ENCODE results near the gene ZDHHC11.
"Not testable (repeated sequence)": the region's sequence is repeated elsewhere in the genome, so short reads cannot be mapped to it uniquely, and the experiment has no call there.

Gene ZDHHC11

DNA sequence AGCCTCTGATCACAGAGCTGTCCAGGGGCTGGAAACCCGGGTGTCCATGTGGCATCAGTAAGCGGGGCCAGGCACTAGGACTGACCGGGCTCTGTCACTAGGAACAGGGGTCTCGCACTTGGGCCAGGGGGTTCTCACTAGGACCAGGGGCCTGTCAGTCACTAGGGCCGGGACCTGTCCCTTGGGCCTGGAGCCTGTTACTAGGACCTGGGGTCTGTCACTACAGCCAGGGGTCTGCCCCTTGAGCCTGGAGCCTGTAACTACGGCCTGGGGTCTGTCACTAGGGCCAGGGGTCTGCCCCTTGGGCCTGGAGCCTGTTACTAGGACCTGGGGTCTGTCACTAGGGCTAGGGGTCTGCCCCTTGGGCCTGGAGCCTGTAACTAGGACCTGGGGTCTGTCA, 76.5 kb downstream of the ZDHHC11 start:
- DNase-seq: not testable (repeated sequence)

DNA sequence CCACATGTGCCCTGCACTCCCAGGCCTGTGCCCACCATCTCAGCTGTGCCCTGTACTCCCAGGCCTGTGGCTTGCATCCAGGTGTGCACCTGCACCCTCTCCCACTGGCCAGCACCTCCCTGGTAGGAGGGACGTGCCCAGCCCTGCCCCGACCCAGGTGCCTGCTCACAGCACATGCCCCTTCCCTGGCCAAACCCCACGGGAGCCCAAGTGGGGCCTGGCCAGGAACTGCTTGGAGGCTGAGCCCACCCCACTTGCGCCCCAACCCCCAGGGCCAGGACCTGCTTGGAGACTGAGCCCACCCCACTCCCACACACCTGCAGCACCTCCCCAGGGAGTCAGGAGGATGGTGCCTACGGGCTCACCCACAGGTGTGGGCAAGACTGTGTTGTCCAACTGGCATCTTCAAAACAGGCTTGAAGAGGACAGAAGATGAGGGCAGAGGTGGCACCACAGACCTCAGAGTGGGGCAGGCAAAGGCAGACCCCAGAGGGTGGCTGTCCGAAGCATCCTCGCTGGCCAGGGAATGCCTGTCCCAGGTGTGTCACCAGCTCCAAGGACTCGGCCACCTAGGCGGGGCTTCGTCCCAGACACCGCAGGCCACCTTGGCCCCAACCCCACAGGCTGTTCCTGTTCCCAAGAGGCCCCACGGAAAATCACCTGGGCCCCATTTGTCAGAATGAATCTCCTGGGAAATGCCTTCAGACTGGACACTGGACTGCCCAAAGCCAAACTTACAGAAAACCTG, 77.1 kb downstream of the ZDHHC11 start:
- no peak for DNase-seq

DNA sequence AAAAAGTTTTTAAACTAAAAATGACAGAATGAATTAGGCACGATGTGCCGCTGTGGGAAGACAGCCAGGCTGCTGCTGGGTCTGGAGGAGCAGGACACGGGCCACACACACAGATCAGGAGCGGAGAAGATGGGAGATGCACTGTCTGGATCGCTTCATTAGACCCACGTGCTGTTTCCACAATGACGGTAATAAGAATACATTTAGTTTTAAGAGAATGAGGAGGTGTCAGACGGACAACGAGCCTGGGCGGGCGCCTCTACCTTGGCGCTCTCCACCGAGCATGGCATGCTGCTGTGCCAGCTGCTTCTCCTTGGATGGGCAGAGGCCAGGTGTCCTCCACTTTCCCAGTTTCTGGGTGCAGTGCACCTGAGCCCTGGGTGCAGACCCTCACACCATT, 77.9 kb downstream of the ZDHHC11 start:
- DNase-seq: not testable (repeated sequence)

DNA sequence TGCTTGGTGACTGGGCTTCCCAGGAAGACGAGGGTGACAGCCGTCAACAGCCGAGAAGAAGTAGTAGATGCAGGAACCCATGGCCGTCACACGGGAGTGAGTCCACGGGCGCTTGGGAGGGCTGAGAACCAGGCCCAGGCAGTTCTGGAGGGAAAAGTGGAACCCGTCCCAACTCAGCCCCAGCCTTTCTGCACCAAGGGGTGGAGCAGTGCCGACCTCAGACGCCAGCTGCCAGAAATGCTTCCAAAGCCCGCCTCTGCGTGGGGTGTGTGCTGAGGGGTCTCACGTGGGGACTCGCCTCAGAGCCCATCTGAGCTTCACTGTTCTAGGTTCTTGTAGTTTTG, 78.3 kb downstream of the ZDHHC11 start:
- not testable (repeated sequence) for DNase-seq

DNA sequence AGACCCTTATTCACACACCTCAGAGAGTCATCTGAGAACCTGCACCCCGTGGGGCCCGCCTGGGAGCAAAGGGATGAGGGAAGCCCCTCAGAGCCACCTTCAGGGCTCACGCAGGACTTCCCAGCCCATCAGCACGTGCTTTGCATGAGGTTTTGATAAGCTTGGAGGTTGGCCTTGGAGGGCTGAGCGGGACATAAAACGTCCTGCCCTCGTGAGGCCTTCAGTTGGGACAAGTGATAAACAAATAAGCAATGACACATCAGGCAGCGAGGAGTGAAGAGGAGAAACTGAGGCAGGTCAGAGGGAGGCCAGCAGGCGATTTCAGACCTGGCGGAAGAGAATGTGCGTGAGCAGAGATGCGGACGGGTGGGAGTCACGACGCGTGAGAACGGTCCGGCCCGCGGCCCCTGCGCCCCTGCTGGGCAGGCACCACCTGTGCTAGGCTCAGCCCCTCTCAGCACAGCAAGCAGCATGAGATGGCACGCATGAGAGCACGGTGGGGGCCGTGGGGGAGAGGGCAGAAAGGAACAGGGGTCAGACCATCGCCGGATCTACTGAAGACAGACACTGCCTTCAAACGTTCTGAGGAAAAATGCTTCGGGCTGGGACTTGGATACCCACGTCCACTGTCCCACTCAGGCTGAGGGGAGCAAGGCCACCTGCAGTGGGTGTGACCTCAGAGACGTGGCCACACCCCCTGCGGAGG, 78.8 kb downstream of the ZDHHC11 start:
- DNase-seq: not testable (repeated sequence)

DNA sequence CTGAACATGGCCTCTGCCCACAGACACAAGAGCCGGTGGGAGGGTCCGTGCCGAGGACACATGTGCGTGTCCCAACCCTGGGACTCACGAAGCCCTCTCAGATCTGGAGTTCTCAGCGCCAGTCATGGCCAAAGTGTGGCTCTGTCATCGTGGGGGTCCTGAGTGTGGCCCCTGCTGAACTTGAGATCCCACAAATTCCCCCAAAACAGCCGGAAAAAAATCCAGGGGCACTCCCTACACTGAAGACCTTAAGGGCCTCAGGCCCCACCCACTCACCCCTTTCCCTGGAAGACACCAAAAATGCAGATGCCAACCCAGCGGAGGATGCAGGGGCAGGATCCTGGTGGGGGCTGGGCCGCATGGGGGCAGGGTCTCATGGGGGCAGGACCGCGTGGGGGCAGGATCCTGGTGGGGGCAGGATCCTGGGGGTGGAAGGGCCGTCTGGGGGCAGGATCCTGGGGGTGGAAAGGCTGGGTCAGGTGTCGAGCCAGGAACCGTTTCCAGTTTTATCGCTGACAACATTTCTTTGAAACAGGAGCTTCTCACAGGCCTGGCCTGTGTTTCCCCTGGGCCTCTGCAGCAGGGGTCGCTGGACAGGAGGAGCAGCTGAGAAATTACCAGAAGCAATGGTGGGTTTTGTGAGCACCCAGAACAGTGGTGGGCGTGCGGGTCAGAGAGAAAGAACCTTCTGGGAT, 79.6 kb downstream of the ZDHHC11 start:
- not testable (repeated sequence) for DNase-seq

DNA sequence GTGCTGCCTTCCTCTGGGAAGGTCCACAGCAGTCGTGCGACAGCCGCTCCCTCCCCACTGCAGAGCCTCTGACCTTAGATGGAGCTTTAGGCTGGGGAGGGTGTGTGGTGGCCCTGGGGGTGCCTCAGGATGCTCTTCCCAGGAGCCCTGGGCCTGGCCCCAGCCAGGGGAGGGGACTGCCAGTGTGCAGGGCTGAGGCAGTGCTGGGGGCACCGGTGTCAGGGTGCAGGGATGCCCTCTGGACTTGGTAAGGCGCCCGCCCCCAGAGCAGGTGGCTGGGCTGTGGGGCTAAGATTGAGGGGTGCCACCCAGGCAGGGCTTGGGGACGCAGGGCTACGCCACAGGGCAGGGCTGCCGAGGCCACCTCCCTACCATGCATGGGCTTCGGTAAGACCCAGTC, 80.2 kb downstream of the ZDHHC11 start:
- DNase-seq: not testable (repeated sequence)

DNA sequence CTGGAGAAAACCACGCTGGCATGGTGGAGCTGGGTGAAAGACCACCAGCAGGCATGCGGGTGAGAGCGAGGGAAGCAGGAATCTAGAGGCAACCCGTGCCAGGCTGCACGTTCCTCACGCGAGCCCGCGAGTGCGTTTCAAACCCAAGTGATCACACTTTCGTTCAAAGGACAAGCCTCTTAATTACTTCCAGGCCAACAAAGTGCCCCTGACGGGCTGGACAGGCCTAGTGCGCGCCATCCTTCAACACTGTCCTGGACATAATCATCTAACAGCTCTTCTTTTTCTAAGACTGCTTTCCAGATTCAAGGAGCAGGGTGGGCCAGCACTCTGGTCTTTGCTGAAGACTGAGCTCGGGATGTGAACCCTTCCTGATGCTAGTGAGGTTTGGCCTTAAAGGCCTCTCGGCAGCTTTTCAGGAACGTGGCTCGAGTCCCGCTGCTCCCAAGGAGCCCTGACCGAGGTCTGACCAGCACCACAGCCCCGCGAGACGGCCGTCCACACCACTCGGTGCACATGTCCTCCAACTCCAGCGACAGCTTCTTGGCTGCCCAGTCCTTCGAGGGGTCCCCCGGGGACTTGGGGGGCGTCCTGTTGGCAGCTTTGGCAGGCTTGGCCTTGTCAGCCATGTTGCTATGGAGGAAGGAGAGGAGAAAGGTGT, 81.2 kb downstream of the ZDHHC11 start:
- not testable (repeated sequence) for DNase-seq

DNA sequence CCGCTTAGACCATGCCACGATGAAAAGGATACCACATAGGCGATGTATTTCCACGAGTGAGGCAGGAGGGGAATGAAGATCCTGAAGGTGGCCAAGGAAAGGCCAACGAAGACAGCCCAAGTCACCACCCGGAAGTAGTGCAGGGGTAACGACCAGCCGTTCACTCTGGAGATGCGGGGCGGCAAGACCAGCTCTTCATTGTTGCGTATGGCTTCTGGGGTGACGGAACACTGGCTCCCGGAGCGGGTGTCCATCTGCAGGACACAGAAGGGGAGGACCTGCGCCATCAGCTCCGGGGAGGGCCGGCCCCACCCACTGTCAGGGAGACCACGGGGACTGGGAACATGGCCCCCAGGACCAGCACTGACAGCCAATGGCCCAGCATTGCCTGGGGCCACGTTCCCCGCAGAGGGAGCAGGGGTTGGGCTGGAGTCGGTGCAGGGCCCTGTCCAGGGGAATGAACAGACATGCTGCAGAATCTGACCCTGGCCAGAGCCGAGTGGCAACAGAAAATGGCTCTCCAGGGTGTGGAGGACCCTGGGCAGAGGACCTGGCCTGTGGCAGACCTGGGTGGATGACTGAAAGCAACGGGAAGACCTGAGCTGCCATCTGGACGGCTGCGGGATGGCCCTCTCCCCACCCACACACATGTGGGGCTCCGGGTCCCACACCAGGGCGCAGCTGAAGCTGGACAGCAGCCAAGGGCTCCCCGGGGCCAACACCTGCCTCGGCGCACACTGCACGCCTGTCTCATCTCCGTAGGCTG, 83.9 kb downstream of the ZDHHC11 start:
- DNase-seq: peak; percentile 1

DNA sequence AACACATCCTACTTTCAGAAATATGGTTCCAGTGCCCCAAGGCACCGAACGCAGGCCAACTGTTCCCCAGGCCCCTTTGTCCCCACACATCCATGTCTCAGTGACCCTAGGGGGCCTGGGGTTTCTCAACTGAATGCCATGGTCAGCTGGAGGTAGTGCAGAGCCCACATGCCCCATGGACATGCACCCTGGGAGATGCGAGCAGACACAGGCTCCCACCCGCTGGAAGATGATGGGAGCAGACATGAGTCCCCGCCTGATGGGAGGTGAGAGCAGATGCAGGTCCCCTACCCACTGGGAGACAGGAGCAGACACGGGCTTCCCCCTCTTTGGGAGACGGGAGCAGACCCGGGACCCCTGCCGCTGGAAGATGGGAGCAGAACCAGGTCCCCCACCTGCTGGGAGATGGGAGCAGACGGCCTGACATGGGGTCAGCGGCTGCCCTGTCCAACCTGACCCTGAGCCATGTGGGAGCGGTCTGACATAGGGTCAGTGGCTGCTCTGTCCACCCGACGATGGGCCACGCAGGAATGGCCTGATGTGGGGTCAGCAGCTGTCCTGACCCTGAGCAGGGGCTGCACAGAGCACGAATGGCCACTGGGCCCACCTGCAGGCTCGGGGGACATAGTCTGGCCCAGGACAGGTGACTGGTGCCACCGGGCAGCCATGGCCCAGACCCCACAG, 84.7 kb downstream of the ZDHHC11 start:
- no peak for DNase-seq

DNA sequence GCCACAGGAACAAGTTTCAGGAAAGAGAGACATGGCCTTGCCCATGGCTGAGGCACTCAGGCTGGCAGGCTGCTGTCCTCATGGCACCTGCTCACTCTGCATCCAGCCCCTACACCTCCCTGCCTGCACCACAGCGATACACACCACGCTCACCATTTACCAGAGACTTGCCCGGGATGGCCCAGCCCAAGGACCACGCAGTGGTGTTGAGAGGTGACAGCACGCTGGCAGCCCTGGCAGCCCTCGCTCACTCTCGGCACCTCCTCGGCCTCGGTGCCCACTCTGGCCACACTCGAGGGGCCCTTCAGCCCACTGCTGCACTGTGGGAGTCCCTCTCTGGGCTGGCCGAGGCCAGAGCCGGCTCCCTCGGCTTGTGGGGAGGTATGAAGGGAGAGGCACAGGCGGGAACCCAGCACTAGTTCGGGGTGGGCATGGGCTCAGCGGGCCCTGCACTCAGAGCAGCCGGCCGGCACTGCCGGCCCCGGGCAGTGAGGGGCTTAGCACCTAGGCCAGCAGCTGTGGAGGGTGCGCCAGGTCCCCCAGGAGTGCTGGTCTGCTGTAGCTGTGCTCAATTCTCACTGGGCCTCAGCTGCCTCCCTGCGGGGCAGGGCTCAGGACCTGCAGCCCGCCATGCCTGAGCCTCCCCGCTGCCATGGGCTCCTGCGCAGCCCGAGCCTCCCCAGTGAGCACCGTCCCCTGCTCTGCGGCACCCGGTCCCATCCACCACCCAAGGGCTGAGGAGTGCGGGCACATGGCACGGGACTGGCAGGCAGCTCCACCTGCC, 86.6 kb downstream of the ZDHHC11 start:
- no peak for DNase-seq

DNA sequence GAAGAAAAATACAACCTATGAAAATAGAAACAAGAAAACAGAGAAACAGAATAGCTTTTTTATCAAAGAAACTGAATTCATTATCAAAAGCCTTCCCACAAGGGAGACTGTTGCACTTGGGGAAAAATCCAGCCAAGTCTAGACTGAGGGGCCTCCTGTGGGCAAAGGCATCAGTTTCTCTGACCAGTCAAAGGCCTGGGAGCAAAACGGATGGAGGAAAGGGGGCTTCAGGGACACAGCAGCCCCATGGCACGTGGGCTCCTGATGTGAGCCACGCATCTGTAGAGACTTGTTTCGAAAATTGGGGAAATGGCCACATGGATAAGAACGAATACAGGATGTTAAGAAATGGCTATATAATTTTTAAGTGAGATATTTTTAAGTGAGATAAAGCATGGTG, 87.4 kb downstream of the ZDHHC11 start:
- no peak for DNase-seq

DNA sequence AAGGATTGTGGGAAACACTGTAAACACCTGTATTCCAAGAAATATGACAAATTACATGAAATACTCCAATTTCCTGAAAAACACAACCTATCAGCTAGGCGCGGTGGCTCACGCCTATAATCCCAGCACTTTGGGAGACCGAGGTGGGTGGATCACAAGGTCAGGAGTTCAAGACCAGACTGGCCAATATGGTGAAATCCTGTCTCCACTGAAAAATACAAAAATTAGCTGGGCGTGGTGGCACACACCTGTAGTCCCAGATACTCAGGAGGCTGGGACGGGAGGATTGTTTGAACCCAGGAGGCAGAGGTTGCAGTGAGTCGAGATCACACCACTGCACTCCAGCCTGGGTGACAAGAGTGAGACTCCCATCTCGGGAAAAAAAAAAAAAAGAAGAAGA, 87.8 kb downstream of the ZDHHC11 start:
- not testable (repeated sequence) for DNase-seq

DNA sequence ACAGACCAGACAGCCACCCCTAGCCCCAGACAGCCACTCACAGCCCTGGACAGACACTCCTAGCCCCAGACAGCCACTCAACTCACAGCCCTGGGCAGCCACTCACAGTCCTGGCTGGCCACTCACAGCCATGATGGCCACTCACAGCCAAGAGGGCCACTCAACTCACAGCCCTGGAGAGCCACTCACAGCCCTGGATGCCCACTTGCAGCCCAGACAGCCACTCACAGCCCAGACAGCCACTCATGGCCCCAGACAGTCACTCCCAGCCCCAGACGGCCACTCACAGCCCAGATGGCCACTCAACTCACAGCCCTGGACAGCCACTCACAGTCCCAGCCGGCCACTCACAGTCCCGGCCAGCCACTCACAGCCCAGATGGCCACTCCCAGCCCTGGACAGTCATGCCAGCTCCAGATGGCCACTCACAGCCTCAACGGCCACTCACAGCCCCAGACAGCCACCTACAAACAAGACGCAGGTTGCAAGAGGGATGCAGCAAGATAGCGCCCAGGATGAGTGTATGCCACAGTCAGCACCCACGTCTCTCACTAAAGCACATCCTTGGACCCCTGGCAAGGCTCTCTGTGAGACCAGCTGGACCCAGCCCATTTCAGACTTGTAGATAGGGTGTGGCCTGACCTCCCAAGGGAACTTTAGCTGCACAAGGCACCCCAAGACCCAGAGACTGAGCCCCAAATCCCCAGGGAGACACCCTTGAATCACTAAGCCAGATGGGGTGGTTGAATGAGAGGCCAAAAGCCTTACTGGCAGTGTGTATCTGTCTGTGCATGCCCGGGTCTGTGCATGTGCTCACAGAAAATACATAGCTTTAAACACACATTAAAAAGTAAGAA, 88.7 kb downstream of the ZDHHC11 start:
- no peak for DNase-seq

DNA sequence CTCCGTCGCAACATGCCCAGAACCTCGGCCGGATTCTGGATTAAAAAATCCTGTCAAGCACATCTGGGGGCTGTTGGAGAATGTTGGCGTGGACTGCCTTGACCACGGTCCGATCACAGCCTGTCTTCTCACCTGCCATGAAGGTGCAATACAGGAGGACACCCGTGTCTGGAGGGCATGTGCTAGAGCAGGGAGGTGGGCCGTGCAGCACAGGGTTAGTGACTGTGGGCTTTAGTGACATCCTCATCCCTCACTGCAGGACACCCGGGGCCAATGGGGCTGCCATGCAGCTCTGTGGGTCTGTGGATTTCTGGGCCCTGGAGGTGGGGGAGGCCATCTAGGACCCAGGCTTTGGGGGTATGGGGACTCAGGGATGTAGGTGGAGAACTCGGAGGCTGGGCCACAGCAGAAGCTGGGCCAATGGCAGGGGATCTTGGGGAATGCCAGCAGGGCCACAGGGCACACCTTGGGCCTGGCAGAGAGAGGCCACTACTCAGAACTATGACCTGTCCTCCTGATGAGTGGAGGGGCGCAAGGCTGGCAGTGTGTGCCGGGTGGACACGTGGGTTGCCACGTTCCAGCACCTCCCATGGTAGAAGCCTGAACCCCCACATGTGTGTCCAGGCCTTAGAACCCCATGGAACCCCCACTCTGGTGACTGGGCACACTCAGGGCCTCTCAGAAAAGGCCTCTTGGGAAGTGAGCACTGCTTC, 89.6 kb downstream of the ZDHHC11 start:
- DNase-seq: no peak

DNA sequence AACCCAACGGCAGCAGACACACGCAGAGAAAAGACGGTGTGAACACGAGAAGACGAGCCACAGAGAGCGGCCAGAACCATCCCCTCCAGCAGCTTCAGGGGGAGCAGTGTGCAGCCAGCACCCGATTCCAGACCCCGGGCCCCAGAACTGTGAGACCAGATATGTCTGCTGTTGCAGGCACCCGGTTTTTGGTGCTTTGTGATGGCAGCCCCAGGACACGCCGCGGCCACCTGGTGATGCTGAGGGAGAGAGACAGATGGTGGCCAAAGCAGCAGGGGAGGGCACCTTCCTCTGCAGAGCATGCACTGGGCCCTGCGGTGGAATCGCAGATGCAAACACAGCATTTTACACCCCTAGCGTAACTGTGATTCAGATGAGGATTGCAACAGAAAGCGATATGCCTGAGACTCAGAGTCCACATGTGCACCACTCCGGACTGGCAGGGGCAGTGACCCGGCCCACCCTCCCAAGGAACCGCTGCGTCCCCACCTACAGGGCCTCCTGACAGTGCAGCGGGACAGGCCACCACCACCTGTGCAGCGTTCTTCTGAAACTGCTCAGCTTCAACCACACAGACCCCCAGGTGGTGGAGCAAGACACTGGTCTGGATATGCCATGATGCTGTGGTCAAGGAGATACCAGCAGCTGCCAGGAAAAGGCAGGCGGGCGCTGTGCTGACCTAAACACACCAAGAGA, 90.3 kb downstream of the ZDHHC11 start:
- no peak for DNase-seq

DNA sequence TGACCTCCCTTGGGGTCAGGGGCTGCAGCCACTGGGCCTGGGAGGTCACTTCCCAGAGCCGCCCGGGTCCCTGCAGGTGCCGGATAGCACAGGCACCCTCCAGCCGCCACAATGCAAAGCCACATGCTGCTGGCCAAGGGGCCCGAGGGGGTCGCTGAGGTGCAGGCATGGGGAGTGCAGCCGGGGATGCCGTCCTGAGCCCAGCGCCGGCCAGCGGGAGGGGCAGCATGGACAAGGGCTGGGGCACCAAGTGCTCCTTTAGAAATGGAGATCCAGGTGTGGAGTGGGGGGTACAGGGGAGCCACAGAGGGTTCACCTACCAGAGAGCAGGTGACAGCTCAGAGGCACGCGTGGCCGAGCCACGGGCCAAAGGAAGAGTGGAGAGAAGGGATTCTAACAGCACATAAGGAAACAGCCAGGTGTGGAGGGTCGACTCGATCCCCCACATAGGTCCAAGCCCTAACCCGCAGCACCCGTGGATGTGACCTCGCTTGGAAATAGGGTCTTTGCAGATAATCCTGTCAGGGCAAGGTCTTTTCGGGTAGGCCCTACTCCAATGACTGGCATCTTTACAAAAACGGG, 90.9 kb downstream of the ZDHHC11 start:
- DNase-seq: peak; percentile 0

DNA sequence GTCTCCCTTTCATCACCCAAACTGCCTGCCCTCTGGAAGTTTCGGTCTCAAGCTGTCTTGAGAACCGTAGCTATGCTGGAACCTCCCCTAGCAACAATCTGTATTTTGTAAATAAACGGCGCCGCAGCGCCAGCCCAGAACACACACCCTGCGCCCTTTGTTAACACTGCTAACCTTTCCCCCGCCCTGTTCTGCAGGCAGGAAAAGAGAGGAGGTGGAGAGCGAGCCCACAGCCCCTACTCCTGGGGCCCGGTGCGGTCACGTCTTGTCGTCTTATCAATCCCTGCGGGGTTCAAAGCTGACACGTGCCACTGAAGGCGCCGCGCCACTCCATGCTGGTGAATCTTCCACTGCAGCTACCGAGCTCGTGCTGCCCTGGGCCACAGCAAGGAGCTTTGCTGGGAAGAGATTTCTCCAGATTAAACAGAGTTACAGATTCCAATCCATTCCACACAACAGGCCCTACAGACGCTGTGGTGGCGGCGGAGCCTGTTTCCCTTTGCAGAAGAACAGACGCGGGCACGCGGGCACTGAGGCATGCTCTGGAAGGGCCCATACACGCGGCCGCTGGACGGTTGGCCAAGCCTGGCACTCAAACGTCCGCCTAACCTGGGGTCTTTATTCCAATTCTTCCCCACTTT, 91.6 kb downstream of the ZDHHC11 start:
- peak; percentile 0 for DNase-seq
